GM21619 (cell line): Measurements from ENCODE around the gene MYEF2.

Experiments used
- ATAC-seq: cut with Tn5 transposase; IDR thresholded peaks from one replicate; pipeline ENCODE4 v1.9.1; 2021; ENCODE audit not compliant: unreplicated experiment

MYEF2 gene

DNA sequence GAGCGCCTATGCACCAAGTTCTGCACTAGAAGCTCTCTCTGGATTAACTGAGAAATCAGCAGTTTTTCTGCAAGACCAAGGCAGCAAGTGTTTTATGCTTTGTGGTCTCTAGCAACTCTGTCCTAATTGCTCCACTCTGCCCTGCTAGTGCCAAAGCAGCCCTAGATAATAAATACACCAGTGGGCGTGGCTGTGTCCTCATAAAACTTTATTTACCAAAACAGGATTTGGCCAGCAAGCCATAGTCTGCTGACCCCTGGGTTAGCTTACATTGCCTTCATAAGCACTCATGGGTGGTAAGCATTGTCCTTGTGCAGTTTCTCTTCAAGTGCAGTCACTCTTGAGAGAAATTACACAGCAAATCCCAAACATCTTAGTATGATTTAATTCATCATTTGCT lies 88.0 kb downstream of the MYEF2 start:
- no peak for ATAC-seq

DNA sequence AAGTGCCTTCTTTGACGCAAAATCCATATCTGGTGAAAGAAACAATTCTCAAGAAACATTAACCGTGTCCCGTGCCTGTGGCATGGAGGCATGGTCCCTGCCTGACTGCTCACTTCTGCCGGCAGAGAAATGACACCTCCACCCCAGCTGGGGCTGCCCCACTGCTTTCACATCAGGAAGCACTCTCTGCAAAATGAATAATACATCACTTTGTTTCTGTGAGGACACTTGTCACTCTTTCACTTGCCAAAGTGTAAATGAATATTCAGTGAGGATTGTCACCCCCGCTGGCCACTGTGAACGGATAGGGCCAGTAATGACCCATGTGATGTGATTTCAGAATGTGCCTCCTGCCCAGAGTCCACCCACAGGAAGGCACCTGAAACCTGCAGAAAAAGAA lies 88.4 kb downstream of the MYEF2 start:
- ATAC-seq = peak; percentile 73

DNA sequence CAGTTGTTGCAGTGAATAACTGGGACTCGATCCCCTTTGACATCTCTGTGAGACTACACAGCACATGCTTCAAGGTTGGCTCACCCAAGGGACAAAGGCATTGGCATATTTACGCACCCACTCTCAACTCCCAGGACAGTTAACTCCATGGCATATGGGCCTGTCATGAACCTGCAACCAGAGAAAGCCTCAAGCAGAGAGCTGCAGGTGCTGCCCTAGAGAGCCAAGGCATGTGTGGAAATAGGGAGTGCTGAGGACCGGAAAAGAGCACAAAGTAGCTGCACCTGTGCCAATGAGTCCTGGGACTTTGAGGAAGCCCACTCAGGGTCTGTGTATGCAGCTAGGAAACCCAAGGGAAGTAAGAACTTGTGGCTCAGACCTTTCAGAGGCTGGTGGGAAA lies 90.3 kb downstream of the MYEF2 start:
- no peak for ATAC-seq

DNA sequence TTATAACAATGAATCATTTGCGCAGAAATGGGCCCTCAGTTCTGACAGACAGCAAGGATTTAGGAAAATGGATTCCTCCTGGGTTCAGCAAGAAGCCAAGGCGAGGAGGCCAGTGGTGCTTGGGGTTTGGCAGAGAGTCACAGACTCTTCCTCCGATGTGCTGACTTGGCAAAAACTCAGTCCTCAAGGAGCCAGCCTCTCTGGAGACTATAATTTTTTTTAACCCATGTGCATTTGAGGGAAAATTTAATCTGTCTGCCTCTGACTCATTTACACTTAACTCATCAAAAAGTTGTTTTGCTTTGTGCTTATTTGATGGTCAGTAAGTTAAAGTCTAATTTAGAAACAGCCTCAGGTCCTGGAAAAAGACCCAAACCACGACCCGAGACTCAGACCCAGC lies 91.5 kb downstream of the MYEF2 start:
- ATAC-seq = no peak

DNA sequence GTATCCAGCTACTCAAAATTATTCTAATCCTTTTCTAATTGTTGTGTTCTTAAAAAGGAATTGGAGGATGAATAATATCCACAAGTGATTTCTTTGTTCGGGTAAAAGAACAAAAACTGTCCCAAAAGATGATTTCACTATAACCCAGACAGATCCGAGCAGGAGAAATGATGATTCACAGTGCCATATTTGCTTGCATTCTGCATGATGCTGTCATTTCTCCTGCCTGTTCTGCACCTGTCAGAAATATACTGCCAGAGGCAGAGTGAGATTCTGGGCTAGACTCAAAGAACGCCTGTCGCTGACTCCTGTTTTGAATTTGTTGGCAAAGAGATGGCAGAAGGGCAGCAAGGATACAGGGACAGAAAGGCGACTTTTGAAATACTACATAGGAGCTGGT lies 92.0 kb downstream of the MYEF2 start:
- no peak for ATAC-seq

DNA sequence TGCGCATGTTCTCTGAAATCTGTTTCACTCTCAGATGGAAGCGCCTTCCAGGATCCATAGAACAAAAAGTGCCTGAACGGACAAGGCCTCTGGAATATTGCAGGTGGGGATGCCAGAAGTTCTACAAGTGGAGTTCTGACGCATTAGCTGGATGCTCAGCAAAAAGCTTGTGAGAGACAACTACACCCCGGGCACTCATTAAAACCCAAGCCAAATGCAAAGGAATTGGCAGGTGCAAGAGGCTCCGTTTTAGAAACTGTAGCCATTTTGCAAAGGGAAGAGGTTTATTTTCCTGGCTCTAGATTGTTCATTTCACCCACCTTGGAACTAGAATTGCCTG lies 92.5 kb downstream of the MYEF2 start:
- no peak for ATAC-seq

DNA sequence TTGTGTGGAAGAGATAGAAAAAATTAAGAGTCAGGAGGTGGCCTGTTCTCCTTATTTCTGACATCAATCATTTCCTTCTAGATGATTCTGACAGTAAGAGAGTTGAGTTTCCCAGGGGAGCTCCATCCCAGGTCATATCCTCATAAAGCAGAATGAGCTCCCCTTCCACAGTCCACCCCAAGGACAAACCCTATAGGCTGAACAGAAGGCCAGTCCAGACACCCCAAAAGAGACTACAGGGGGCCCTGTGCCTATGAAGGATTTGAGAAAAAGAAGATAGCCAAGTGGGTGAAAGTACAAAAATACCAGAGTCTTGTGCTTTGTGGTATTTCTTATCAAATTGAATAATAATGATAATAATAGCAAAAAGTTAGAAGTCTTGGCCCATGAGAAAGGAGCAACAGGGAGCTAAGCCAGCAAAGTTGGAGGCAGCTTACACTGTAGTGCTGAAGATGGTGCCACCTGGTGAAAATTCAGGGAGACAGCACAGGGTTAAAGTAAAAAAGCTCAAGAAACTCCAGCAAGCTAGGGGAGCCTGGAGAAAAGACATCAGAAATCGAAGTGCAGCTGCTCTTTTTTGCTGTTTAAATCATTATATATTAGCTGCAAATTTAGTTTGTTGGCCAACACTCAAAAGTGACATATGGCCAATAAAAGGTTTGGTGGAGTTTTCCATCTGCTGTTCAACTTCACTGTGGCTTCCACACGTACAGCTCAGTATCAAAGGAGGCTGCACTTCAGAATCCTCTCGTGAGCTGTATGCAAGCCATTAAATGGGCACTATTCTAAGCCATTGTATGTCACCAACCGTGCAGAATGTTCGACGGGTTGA lies 93.1 kb downstream of the MYEF2 start:
- ATAC-seq = no peak
